ENCODE measurements around the gene RNF157.
"Not testable (repeated sequence)": the region's sequence is repeated elsewhere in the genome, so short reads cannot be mapped to it uniquely, and the experiment has no call there.

The RNF157 gene

DNA sequence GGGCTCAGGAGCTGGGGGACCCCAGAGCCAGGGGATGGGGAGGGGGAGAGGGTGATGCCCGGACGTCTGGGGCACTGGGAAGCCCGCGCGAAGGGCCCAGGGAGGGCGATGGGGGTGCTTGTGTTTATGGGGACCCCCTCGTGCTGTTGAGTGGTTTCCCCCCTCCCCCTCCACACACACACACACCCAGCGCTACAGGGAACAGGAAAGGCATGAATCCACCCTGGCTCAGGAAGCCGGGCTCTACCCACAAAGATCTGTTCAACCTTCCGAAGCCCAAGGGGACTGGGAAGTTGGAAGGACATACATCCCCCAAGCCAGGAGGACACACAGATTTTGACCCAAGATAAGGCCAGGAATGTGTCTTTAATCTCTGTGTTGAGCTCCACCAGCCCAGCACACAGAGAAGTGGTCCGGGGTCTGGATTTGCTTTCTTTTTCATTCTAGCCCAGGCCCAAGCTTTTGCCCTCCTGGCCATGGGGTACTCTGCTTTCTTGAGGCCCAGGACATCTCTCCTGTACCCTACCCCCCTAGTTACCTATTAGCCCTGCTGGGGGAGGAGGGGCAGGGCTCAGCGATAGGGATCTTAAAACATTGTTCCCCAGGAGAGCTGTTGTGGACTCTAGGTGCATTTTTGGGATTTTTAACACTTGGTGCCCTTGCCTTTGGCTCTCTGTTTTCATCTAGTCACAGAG is 26.1 kb upstream of the RNF157 start:
- DNase-seq: peak; percentile 54 to 63
- TF ChIP-seq POLR2A (IDR thresholded peaks at IDR 0.05; ENCODE audit: low read length) (no peak), GATA1 (IDR thresholded peaks at IDR 0.05; ENCODE audit: low read depth, low read length) (no peak)

GRCh38 chr17:76265624-76266243 is 25.4 kb upstream of the RNF157 start:
- TF ChIP-seq POLR2A (IDR thresholded peaks at IDR 0.05; ENCODE audit: low read length) (no peak), GATA1 (IDR thresholded peaks at IDR 0.05; ENCODE audit: low read depth, low read length) (no peak)
- DNase-seq: peak; percentile 66 to 83

DNA sequence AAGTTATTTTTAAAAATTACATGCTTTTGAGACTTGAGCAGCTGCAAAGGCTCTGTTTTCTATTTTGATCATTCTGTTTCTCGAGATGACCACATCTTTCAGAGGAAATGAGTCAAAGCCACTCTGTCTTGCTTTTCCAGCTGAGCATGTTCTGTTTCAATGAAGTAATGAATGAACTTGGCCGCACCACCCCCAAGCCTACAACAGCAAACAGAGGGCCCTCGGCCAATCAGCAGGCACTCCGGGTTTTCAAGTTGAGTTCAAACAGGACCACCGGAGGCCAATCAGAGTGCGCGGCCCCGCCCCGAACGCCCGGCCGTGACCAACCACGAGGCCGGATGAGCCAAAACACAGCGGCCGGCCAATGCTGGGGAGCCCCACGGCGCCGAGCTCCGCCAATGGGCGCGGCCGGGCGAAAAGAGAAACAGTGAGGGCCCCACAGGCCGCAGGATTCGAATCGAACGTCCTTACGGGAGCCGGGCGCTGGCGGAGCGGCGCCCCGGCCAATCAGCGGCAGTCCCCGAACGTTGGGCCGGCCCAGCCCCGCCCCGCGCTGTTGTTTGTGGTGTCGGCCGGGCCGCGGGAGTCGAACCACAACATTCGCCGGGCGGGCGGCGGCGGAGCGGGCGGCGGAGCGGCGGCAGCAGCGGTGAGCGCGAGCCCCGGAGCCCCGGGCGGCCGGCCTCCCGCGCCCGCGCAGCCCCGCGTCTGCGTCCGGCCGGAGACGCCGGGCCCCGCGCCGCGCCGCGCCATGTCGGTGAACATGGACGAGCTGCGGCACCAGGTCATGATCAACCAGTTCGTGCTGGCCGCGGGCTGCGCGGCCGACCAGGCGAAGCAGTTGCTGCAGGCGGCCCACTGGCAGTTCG is 24.7 kb upstream of the RNF157 start, which contains the start of gene UBALD2:
Gene UBALD2, plus strand, starts transcription at position 594 of the 869 bp plus-strand sequence. Its CDS starts 158 bp downstream, at position 752.
- DNase-seq: peak; percentile 99
- no peak for TF ChIP-seq GATA1 (IDR thresholded peaks at IDR 0.05; ENCODE audit: low read depth, low read length)
- TF ChIP-seq POLR2A (IDR thresholded peaks at IDR 0.05; ENCODE audit: low read length): peak; percentile 76

DNA sequence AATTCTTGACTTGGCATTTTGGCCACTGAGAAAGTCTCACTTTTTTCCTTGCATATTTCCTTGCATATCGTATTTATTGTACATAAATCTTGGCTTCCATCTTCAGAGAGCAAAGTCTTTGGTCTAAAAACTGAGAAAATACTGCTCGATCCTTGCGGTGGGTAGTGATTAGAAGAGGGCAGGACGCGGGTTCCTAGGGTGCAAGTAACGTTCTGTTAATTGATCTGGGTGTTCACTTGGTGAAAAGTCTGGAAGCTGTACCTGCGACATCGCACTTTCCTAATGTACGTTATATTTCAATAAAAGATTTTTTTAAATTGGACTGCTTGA is 24.1 kb upstream of the RNF157 start:
- no peak for TF ChIP-seq POLR2A (IDR thresholded peaks at IDR 0.05; ENCODE audit: low read length)
- TF ChIP-seq GATA1 (IDR thresholded peaks at IDR 0.05; ENCODE audit: low read depth, low read length): no peak
- DNase-seq: no peak

DNA sequence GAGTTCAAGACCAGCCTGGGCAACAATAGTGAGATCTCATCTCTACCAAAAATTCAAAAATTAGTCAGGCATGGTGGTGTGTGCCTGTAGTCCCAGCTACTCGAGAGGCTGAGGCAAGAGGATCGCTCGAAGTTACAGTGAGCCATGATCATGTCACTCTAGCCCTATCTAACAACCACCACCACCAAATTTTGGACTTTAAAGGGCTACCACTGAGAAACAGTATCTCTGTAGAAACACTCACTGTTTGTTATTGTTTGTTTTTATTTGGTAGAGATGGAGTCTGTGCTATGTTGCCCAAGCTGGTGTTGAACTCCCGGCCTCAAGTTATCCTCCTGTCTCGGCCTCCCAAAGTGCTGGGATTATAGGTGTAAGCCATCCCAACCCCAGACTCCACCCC is 23.6 kb upstream of the RNF157 start:
- no peak for TF ChIP-seq GATA1 (IDR thresholded peaks at IDR 0.05; ENCODE audit: low read depth, low read length)
- TF ChIP-seq POLR2A (IDR thresholded peaks at IDR 0.05; ENCODE audit: low read length): no peak

DNA sequence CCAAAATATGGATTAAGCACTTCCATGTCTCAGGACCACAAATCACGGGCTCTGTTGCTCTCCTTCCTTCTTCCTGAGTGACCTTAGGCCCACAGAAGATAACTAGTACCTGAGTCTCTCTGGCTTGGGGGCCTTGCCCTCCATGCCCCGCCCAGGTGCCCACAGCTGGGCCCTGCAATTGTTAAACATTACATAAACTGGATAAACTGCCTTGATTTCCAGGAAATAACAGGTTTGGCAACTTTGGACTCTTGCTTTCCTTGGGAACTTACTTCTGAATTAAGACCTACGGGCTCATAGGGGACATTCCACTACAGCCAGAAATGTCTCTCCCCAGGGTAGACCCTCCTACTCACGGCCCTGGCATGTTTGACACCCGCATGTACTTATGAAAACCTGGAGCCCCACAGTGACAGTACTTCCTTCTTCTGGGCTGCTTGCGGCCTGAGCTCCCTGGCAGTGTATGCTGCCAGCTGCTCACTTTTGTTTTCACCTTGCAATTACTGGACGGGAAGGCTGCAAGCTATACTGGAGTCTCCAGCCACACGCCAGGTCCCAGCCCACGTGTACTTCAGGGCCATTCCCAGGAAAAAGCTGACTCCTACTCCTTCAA is 22.5 kb upstream of the RNF157 start:
- DNase-seq: no peak
- no peak for TF ChIP-seq GATA1 (IDR thresholded peaks at IDR 0.05; ENCODE audit: low read depth, low read length)
- TF ChIP-seq POLR2A (IDR thresholded peaks at IDR 0.05; ENCODE audit: low read length): no peak

More for the DNA sequence above, 23.6 kb upstream of the RNF157 start:
- DNase-seq: no peak

DNA sequence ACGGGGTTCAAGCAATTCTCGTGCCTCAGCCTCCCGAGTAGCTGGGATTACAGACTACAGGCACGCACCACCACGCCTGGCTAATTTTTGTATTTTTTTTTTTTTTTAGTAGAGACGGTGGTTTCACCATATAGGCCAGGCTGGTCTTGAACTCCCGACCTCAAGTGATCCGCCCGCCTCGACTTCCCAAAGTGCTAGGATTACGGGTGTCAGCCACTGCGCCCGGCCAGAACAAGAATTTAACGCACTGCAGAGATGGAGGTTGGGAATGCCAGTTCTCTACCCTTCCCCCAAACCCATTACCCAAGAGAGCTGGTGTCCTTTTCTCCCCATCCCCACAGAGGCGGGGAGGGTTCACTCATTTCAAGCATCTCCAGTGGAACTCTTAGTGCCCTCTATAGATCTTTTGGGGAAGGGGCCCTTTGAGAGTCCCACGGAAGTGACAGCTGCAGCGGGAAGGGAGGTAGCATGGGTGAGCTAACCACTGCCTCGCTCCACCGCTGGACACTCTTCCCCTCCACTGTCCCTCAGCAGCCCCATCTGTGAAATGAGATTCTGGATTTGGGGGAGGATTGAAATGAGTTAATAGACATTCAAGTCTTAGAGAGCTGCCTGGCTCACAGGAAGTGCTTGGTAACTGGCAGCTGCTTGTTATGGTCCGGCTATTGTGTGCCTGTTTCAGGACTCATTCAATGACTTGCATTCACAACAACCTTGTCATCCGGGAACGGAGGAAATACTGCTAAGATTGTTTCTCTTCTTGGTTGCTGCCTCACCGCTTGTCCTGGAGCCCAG is 21.3 kb upstream of the RNF157 start:
- TF ChIP-seq POLR2A (IDR thresholded peaks at IDR 0.05; ENCODE audit: low read length) (no peak), GATA1 (IDR thresholded peaks at IDR 0.05; ENCODE audit: low read depth, low read length) (no peak)
- no peak for DNase-seq

DNA sequence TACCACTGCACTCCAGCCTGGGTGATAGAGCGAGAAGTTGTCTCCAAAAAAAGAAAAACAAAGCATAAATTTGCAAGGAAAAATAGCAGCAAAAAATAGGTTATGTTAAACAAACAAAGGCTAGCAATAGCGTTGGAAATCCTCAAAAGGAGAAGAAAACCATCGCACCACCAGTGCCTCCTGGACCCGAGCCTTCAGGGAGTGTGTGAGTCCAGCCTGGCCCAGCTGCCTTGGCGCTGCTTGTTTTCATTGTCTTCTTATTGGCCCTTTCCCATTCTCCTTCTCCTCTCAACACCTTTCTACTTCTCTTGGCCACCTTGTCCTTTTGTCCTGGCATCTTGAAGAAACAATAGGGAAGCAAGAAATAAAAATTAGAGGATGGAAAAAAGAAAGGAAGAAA is 20.4 kb upstream of the RNF157 start:
- DNase-seq: no peak
- TF ChIP-seq POLR2A (IDR thresholded peaks at IDR 0.05; ENCODE audit: low read length): no peak
- TF ChIP-seq GATA1 (IDR thresholded peaks at IDR 0.05; ENCODE audit: low read depth, low read length): no peak

DNA sequence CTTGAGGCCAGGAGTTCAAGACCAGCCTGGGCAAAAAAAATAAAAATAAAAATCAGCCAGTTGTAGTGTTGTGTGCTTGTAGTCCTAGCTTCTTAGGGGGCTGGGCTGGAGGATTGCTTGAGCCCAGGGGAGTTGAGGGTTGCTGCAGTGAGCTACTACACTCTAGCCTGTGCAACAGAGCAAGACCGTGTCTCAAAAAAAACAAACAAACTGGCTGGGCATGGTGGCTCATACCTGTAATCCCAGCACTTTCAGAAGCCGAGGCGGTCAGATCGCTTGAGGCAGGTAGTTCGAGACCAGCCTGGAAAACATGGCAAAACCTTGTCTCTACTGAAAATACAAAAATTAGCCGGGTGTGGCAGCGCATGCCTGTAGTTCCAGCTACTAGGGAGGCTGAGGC is 19.9 kb upstream of the RNF157 start:
- no peak for DNase-seq
- no peak for TF ChIP-seq GATA1 (IDR thresholded peaks at IDR 0.05; ENCODE audit: low read depth, low read length)
- no peak for TF ChIP-seq POLR2A (IDR thresholded peaks at IDR 0.05; ENCODE audit: low read length)

GRCh38 chr17:76256430-76257050 is 16.2 kb upstream of the RNF157 start:
- not testable (repeated sequence) for DNase-seq

GRCh38 chr17:76255801-76256429 is 15.6 kb upstream of the RNF157 start:
- TF ChIP-seq POLR2A (IDR thresholded peaks at IDR 0.05; ENCODE audit: low read length) (no peak), GATA1 (IDR thresholded peaks at IDR 0.05; ENCODE audit: low read depth, low read length) (no peak)
- DNase-seq: no peak

- TF ChIP-seq GATA1 (IDR thresholded peaks at IDR 0.05; ENCODE audit: low read depth, low read length) (no peak), POLR2A (IDR thresholded peaks at IDR 0.05; ENCODE audit: low read length) (no peak)
- DNase-seq: no peak
These were observed 14.0 kb upstream of the RNF157 start for GRCh38 chr17:76254275-76254674.
